Measurements from ENCODE around the gene UBE2Z. TPM values are rescaled to one million over a fixed set of nuclear protein-coding genes. Genes with fewer than 3 reads are reported as not detected.
A peak's percentile ranks its signal among the peaks of the same experiment; 100 is the strongest.

Gene UBE2Z
- total RNA-seq, 1 experiment from 2014 or later = 108 TPM

GRCh38 chr17:48873696-48874443 is 34.3 kb upstream of the UBE2Z start:
- no peak for DNase-seq (ENCODE audit: low spot score)
- intact Hi-C loops (cut with micrococcal nuclease; ENCODE audit: unreplicated experiment) = no loop called here
- Histone ChIP-seq H3K4me1 (ENCODE audit: insufficient read depth, low read length, poor library complexity, severe bottlenecking) (no peaks in the 10 kb centered on the region), H3K27ac (ENCODE audit: low read depth, low read length, poor library complexity, severe bottlenecking) (no peak overlapping the region), H3K27me3 (replicated peaks; ENCODE audit: insufficient read depth, low read depth, low read length, poor library complexity) (no peaks in the 10 kb centered on the region), H3K9me3 (ENCODE audit: low read depth, low read length, poor library complexity, severe bottlenecking) (no peaks in the 10 kb centered on the region), H3K36me3 (ENCODE audit: insufficient read depth, low read length, poor library complexity, severe bottlenecking) (no peaks in the 10 kb centered on the region), H3K4me3 (ENCODE audit: low read depth, low read length, poor library complexity, severe bottlenecking) (no peak overlapping the region)
- CTCF ChIA-PET = interaction anchor here (0.6 to 0.9 kb wide), 2 partner anchors 158 to 202 kb away, joined by 3 read pairs; no protein-coding TSS in a partner anchor
- no peak for TF ChIP-seq CTCF (conservative IDR thresholded peaks at IDR 0.05; ENCODE audit: low read depth, low read length)
- TF ChIP-seq EZH2 (IDR thresholded peaks at IDR 0.05; ENCODE audit: borderline replicate concordance, low read depth, low read length, poor library complexity, severe bottlenecking) = no peak
- POLR2A ChIA-PET (ENCODE audit: low non-redundant PET) = no interaction called here
- BruUV-seq (replicated peaks) = no TSS peak

GRCh38 chr17:48878920-48879898 is 29.0 kb upstream of the UBE2Z start:
- Histone ChIP-seq H3K9me3 (ENCODE audit: low read depth, low read length, poor library complexity, severe bottlenecking) (no peaks in the 10 kb centered on the region), H3K4me1 (ENCODE audit: insufficient read depth, low read length, poor library complexity, severe bottlenecking) (no peaks in the 10 kb centered on the region), H3K36me3 (ENCODE audit: insufficient read depth, low read length, poor library complexity, severe bottlenecking) (no peaks in the 10 kb centered on the region), H3K27me3 (replicated peaks; ENCODE audit: insufficient read depth, low read depth, low read length, poor library complexity) (no peaks in the 10 kb centered on the region), H3K27ac (ENCODE audit: low read depth, low read length, poor library complexity, severe bottlenecking) (no peak overlapping the region), H3K4me3 (ENCODE audit: low read depth, low read length, poor library complexity, severe bottlenecking) (no peak overlapping the region)
- POLR2A ChIA-PET (ENCODE audit: low non-redundant PET) = interaction anchor here (0.5 to 0.6 kb wide), 3 partner anchors 57 to 620 kb away, joined by 3 to 6 read pairs (median 3); partner anchors contain the start of gene PRAC1
- peak; percentile 82 for DNase-seq (ENCODE audit: low spot score)
- CTCF ChIA-PET = interaction anchor here (0.5 to 2.2 kb wide), 35 partner anchors 10 to 909 kb away, joined by 3 to 82 read pairs (median 4); partner anchors contain the start of genes ATP5MC1, HOXB13, PRAC2 and TTLL6
- intact Hi-C loops (cut with micrococcal nuclease; ENCODE audit: unreplicated experiment) = loop anchor here (1.0 to 2.0 kb wide), 4 partner anchors 65 to 201 kb away; no protein-coding TSS in a partner anchor
- no TSS peak for BruUV-seq (replicated peaks)
- no peak for TF ChIP-seq EZH2 (IDR thresholded peaks at IDR 0.05; ENCODE audit: borderline replicate concordance, low read depth, low read length, poor library complexity, severe bottlenecking)
- peak; percentile 95 for TF ChIP-seq CTCF (conservative IDR thresholded peaks at IDR 0.05; ENCODE audit: low read depth, low read length)

GRCh38 chr17:48882272-48882671 is 25.9 kb upstream of the UBE2Z start:
- intact Hi-C loops (cut with micrococcal nuclease; ENCODE audit: unreplicated experiment) = no loop called here
- TF ChIP-seq EZH2 (IDR thresholded peaks at IDR 0.05; ENCODE audit: borderline replicate concordance, low read depth, low read length, poor library complexity, severe bottlenecking) (no peak), CTCF (conservative IDR thresholded peaks at IDR 0.05; ENCODE audit: low read depth, low read length) (no peak)
- Histone ChIP-seq H3K27me3 (replicated peaks; ENCODE audit: insufficient read depth, low read depth, low read length, poor library complexity) (no peaks in the 10 kb centered on the region), H3K9me3 (ENCODE audit: low read depth, low read length, poor library complexity, severe bottlenecking) (no peaks in the 10 kb centered on the region), H3K4me1 (ENCODE audit: insufficient read depth, low read length, poor library complexity, severe bottlenecking) (no peaks in the 10 kb centered on the region), H3K4me3 (ENCODE audit: low read depth, low read length, poor library complexity, severe bottlenecking) (no peak overlapping the region), H3K27ac (ENCODE audit: low read depth, low read length, poor library complexity, severe bottlenecking) (no peak overlapping the region), H3K36me3 (ENCODE audit: insufficient read depth, low read length, poor library complexity, severe bottlenecking) (no peaks in the 10 kb centered on the region)
- CTCF ChIA-PET = interaction anchor here (0.6 to 0.7 kb wide), 4 partner anchors 21 to 628 kb away, joined by 4 to 8 read pairs (median 6); no protein-coding TSS in a partner anchor
- no TSS peak for BruUV-seq (replicated peaks)
- POLR2A ChIA-PET (ENCODE audit: low non-redundant PET) = no interaction called here
- no peak for DNase-seq (ENCODE audit: low spot score)
